VCaP (cell line): ENCODE data around the gene ZNF862.
A peak's percentile ranks its signal among the peaks of the same experiment; 100 is the strongest.

Experiments used
- H3K27ac ChIP-seq: fragments of 450-650 bp; 2 replicates; pipeline ENCODE4 v1.5.1; 2017
- CTCF ChIP-seq: fragments of 450-650 bp; conservative IDR thresholded peaks from 2 replicates; pipeline ENCODE4 v1.5.1; 2017; ENCODE audit warnings: mild to moderate bottlenecking, moderate library complexity

The ZNF862 gene

GRCh38 chr7:149859876-149860275 lies 21.7 kb downstream of the ZNF862 start:
- TF ChIP-seq CTCF, result no peak
- H3K27ac ChIP-seq, result peak overlapping the region; percentile 40

DNA sequence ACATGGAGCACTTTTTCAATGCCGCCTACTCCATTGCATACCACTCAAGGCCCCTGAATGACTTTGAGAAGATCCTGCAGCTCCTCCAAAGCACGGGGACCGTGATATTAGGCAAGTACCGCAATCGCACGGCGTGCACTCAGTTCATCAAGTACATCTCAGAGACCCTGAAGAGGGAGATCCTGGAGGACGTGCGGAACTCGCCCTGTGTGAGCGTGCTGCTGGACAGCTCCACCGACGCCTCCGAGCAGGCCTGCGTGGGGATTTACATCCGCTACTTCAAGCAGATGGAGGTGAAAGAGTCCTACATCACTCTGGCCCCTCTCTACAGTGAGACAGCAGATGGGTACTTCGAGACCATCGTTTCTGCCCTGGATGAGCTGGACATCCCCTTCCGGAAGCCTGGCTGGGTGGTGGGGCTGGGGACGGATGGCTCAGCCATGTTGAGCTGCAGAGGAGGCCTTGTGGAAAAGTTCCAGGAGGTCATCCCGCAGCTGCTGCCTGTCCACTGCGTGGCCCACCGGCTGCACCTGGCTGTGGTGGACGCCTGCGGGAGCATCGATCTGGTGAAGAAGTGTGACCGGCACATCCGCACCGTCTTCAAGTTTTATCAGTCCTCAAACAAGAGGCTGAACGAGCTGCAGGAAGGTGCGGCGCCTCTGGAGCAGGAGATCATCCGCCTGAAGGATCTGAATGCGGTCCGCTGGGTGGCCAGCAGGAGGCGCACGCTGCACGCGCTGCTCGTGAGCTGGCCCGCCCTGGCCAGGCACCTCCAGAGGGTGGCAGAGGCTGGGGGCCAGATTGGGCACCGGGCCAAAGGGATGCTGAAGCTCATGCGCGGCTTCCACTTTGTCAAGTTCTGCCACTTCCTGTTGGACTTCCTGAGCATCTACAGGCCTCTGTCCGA lies 22.9 kb downstream of the ZNF862 start:
- peak; percentile 16; the same call in 1 of the 2 replicates for TF ChIP-seq CTCF
- no peak overlapping the region for H3K27ac ChIP-seq

DNA sequence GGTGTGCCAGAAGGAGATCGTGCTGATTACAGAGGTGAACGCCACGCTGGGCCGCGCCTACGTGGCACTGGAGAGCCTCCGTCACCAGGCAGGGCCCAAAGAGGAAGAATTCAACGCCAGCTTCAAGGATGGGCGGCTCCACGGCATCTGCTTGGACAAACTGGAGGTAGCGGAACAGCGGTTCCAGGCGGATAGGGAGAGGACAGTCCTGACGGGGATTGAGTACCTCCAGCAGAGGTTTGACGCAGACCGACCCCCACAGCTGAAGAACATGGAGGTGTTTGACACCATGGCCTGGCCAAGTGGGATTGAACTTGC lies 23.5 kb downstream of the ZNF862 start:
- H3K27ac ChIP-seq, result no peak overlapping the region
- TF ChIP-seq CTCF, result no peak

DNA sequence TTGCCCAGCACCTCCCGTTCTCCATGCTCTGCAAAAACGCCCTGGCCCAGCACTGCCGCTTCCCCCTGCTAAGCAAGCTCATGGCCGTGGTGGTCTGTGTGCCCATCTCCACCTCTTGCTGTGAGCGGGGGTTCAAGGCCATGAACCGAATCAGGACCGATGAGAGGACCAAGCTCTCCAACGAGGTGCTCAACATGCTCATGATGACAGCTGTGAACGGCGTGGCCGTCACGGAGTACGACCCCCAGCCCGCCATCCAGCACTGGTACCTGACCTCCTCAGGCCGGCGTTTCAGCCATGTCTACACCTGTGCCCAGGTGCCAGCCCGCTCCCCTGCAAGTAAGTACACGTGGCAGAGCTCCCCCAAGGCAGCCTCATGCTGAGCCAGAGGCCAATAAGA lies 24.0 kb downstream of the ZNF862 start:
- no peak for TF ChIP-seq CTCF
- H3K27ac ChIP-seq, result no peak overlapping the region

GRCh38 chr7:149863500-149863899 lies 25.3 kb downstream of the ZNF862 start:
- H3K27ac ChIP-seq, result no peak overlapping the region
- no peak for TF ChIP-seq CTCF

DNA sequence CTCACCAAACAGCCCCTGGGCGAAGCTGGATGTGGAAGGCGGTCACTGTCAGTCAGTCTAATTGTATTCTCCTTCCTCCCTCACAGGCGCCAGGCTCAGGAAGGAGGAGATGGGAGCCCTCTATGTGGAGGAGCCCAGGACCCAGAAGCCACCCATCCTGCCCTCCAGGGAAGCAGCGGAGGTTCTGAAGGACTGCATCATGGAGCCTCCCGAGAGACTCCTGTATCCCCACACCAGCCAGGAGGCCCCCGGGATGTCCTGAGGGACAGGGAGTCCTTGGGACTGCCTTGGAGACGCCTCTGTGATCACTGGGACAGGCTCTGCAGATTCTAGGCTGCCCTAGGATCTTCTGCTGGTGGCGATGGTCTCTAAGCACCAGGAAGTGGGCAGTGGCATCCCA lies 25.8 kb downstream of the ZNF862 start:
- no peak for TF ChIP-seq CTCF
- H3K27ac ChIP-seq, result no peak overlapping the region

DNA sequence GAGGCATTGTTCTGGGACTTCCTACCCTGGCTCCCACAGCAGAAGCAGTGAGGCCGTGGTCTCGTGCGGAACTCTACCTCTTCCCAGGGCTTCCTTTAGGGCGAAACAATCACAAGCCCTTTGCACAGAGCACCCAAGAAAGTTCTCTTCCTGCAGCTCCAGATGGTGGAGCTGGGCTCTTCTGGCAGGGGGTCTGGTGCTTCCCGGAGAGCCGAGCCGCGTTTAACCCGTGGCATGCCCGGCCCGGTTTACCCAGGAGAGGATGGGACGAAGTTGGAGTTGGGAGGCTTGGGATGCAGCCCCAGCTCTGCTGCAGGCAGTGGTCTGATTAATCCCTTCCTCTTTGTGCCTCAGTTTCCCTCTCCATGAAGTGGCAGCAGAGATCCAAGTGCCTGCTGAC lies 26.6 kb downstream of the ZNF862 start:
- TF ChIP-seq CTCF, result no peak
- no peak overlapping the region for H3K27ac ChIP-seq
